ENCODE results near the gene GRK1. TPM values are rescaled to one million over a fixed set of nuclear protein-coding genes. Genes with fewer than 3 reads are reported as not detected.

GRK1 gene
- total and polyA plus RNA-seq, 2 of the 8 experiments (the other 6 are each of a cell fraction or from before 2014, with no cell fraction given), result 0.12 TPM; not detected in 1

GRCh38 chr13:113645329-113645728 lies 21.7 kb upstream of the GRK1 start:
- 93% methylated on average over 9 of the region's 9 CpGs; no CpG with 5 or more reads in 1 of the 2 experiments for WGBS, 2 experiments (ENCODE audit: extremely low coverage in 1 of 2, insufficient coverage in 1 of 2, insufficient read length in 1 of 2, insufficient replicate concordance in 2 of 2, low coverage in 1 of 2, low lambda C conversion rate in 2 of 2, missing lambda C conversion rate in 1 of 2)
- Histone ChIP-seq H2BK20ac (ENCODE audit: low read length) (no peak overlapping the region), H2BK120ac (replicated peaks; ENCODE audit: low read depth, low read length) (no peak overlapping the region), H4K20me1 (replicated peaks in 1 of 2; ENCODE audit: control insufficient read depth in 1 of 2, insufficient read depth in 2 of 2, low read length in 2 of 2) (no peaks in the 10 kb centered on the region), H3K23ac (ENCODE audit: insufficient read length) (no peak overlapping the region), H3K27me3 (replicated peaks in 1 of 4; ENCODE audit: control insufficient read depth in 3 of 4, extremely low read depth in 1 of 4, insufficient read depth in 3 of 4, low read length in 3 of 4) (no peaks in the 10 kb centered on the region), H2AFZ (ENCODE audit: low read length) (no peak overlapping the region), H3K36me3 (ENCODE audit: control insufficient read depth in 2 of 4, insufficient read depth in 4 of 4, low read length in 3 of 4) (peaks cover 3 to 18% (median 7%) of the 10 kb centered on the region in 4 experiments; a peak in 6 of 8 replicates), H3K4me1 (replicated peaks in 1 of 4; ENCODE audit: control insufficient read depth in 3 of 4, insufficient read depth in 4 of 4, low read length in 3 of 4) (no peaks in the 10 kb centered on the region), H3K27ac (ENCODE audit: low read depth, low read length) (no peak overlapping the region), H2BK12ac (ENCODE audit: low read depth, low read length) (no peak overlapping the region), H3K79me2 (ENCODE audit: control insufficient read depth in 1 of 2, insufficient read depth in 2 of 2, low read length in 2 of 2) (no peaks in the 10 kb centered on the region), H3K9ac (replicated peaks in 1 of 4; ENCODE audit: extremely low read depth in 1 of 4, low read depth in 3 of 4, low read length in 3 of 4) (no peak overlapping the region), H4K91ac (replicated peaks; ENCODE audit: insufficient read length, low read length) (no peak overlapping the region), H3K79me1 (ENCODE audit: low read depth, low read length) (no peaks in the 10 kb centered on the region), H3K14ac (ENCODE audit: insufficient read length) (no peak overlapping the region), H3K4me2 (ENCODE audit: insufficient read depth in 1 of 2, low read depth in 2 of 2, low read length in 2 of 2) (no peak overlapping the region), H3K4ac (replicated peaks; ENCODE audit: insufficient read length, low read depth, low read length) (no peak overlapping the region), H3K23me2 (ENCODE audit: low read depth, low read length) (no peaks in the 10 kb centered on the region), H2BK15ac (ENCODE audit: low read length) (no peak overlapping the region), H3K18ac (ENCODE audit: extremely low read depth, low read length) (no peak overlapping the region), H3K56ac (replicated peaks; ENCODE audit: insufficient read length, low read depth, low read length) (no peak overlapping the region), H3K4me3 (ENCODE audit: extremely low read depth in 1 of 4, insufficient read depth in 2 of 4, low read depth in 3 of 4, low read length in 4 of 4) (no peak overlapping the region), H2AK5ac (ENCODE audit: low read depth, low read length) (no peak overlapping the region), H4K8ac (ENCODE audit: extremely low read depth, insufficient read depth, low read length) (no peak overlapping the region), H4K5ac (ENCODE audit: insufficient read length, low read depth, low read length) (no peak overlapping the region), H2BK5ac (ENCODE audit: low read depth, low read length) (no peak overlapping the region), H3K9me3 (ENCODE audit: insufficient read depth in 2 of 2, low read depth in 1 of 2, low read length in 1 of 2) (peaks cover 29 to 35% of the 10 kb centered on the region in 2 experiments)
- POLR2A ChIA-PET (ENCODE audit: partially characterized antibody), result interaction anchor here (1.4 kb wide), 1 partner anchor 10 kb away, joined by 4 read pairs; no protein-coding TSS in a partner anchor
- DNase-seq (ENCODE audit: low read depth in 1 of 2, low spot score in 2 of 2) (no peak), FAIRE-seq (no peak)
- TF ChIP-seq RBBP5 (IDR thresholded peaks at IDR 0.05; ENCODE audit: borderline replicate concordance, low read depth, low read length) (no peak), MAX (IDR thresholded peaks at IDR 0.05) (0 out of 2 replicates have a peak, but pooled peaks have one; percentile 43), RFX5 (IDR thresholded peaks at IDR 0.05; ENCODE audit: borderline replicate concordance, low read depth, low read length) (no peak), CHD1 (IDR thresholded peaks at IDR 0.05; ENCODE audit: low read depth, low read length) (no peak)
- CTCF ChIA-PET (ENCODE audit: partially characterized antibody), result interaction anchor here (0.6 to 1.8 kb wide), 3 partner anchors 11 to 27 kb away, joined by 3 to 6 read pairs (median 3); no protein-coding TSS in a partner anchor
